HG02884 (cell line): ENCODE results near the gene RCAN3.
"Not testable (repeated sequence)": the region's sequence is repeated elsewhere in the genome, so short reads cannot be mapped to it uniquely, and the experiment has no call there.

Experiments used
- ATAC-seq: cut with Tn5 transposase; IDR thresholded peaks from one replicate; pipeline ENCODE4 v1.9.1; 2021; ENCODE audit warnings: mild to moderate bottlenecking, moderate library complexity; ENCODE audit not compliant: unreplicated experiment

The RCAN3 gene

GRCh38 chr1:24484199-24484598, 18.4 kb upstream of the RCAN3 start:
- ATAC-seq, result no peak

DNA sequence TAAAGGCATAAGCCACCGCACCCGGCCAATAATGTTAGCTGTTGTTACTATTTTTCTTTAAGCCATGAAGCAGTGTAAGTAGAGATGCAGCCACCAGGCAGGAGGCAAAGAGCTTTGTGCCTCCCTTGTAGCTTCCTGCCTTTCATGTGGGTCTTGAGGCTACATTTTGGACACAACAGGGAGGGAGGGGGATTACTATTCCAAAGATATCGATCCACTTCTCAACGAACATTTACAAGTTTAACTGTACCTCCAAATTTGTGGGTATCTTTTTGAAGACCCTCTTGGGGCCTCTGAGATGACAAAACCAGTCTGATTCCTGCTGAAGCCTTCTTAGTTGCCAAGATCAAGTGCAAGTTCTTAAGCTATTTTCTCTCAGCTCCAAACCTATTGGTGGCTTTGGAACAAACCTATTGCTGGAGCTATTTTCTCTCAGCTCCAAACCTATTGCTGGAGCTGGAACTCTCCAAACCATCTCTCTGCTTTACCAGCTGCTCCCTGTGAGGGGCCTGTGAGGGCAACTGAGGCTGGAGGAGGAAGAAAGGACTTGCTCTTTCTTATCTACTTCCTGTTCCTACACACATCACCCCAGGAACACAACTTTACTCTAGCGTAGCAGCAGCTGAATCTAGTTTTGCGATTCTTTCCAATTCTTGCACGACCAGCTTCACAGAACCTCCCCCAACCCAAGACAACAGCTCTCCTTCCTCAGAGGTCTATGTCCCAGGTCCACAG, 16.1 kb upstream of the RCAN3 start:
- ATAC-seq, result no peak

GRCh38 chr1:24487455-24487854, 15.2 kb upstream of the RCAN3 start:
- ATAC-seq, result no peak

- ATAC-seq, result not testable (repeated sequence)
These were observed 14.5 kb upstream of the RCAN3 start for GRCh38 chr1:24488159-24488558.

GRCh38 chr1:24489674-24490073, 13.0 kb upstream of the RCAN3 start:
- ATAC-seq, result no peak

DNA sequence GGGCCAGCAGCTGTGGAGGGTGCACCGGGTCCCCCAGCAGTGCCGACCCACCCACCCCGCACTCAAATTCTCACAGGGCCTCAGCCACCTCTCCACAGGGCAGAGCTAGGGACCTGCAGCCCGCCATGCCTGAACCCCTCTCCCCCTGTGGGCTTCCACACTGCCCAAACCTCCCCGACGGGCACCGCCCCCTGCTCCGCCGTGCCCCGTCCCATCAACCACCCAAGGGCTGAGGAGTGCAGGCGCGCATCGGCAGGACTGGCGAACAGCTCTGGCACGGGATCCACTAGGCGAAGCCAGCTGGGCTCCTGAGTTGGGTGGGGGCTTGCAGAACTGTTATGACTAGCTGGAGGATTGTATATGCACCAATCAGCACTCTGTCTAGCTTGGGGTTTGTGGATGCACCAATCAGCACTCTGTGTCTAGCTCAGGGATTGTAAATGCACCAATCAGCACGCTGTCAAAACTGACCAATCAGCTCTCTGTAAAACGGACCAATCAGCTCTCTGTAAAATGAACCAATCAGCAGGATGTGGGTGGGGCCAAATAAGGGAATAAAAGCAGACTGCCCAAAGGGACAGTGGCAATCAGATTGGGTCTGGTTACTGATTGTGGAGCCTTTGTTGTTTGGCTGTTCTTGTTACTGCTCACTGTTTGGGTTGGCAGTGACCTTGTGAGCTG, 12.4 kb upstream of the RCAN3 start:
- ATAC-seq, result no peak

DNA sequence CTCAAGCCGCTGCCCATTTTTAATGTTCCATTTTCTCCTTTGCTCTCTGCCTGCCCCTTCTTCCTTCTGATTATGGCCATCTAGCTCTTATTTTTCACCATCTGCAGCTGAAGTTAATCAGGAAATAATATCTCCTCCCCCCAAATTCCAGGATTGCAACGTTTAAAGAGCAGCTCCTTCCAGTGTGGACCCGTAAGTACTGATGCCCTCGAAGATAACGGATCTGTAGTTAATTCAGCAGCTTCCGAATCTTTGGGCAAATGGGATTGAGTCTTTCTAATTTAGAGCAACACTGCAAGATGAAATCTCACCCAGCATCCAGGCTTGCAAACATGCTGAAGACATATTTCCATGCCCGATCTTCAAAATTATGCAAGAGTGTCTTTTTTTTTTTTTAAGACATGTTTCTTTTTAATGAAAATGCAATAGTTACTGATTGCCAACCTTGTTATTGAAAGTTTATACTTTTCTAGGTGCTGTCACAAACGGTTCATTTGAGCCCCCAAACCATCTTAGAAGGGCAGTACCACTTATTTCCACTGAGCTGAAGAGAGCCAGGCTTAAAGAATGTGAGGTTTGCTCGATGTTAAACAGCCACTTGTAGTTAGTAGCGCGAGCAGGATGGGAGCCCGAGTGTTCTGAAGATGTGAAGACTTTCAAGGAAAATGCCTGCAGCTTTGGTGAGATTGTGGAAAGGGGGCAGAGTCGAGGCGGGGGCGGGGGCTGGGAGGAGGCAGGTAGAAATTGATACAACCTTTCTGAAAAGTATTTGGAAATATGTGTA, 10.9 kb upstream of the RCAN3 start:
- ATAC-seq, result no peak

DNA sequence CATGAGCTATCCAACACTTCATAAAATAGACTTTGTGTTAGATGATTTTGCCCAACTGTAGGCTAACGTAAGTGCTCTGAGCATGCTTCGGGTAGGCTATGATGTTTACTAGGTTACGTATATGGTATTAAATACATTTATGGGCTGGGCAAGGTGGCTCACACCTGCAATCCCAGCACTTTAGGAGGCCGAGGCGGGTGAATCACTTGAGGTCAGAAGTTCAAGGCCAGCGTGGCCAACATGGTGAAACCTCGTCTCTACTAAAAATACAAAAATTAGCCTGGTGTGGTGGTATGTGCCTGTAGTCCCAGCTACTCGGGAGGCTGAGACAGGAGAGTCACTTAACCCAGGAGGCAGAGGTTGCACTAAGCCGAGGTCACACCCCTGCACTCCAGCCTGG, 9.7 kb upstream of the RCAN3 start:
- not testable (repeated sequence) for ATAC-seq

DNA sequence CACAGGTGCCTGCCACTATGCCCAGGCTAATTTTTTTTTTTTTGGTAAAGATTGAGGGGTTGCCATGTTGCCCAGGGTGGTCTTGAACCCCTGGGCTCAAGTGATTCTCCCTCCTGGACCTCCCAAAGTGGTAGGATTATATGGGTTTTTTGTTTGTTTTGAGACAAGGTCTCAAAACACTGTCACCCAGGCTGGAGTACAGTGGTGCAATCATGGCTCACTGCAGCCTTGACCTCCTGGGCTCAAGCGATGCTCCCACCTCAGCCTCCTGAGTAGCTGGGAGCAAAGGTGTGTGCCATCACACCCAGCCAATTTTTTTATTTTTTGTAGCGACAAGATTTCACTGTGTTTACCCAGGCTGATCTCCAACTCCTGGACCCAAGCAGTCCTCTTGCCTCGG, 8.9 kb upstream of the RCAN3 start:
- ATAC-seq, result no peak

GRCh38 chr1:24498589-24498988, 4.0 kb upstream of the RCAN3 start:
- no peak for ATAC-seq

GRCh38 chr1:24500448-24501048, 2.1 kb upstream of the RCAN3 start:
- no peak for ATAC-seq

DNA sequence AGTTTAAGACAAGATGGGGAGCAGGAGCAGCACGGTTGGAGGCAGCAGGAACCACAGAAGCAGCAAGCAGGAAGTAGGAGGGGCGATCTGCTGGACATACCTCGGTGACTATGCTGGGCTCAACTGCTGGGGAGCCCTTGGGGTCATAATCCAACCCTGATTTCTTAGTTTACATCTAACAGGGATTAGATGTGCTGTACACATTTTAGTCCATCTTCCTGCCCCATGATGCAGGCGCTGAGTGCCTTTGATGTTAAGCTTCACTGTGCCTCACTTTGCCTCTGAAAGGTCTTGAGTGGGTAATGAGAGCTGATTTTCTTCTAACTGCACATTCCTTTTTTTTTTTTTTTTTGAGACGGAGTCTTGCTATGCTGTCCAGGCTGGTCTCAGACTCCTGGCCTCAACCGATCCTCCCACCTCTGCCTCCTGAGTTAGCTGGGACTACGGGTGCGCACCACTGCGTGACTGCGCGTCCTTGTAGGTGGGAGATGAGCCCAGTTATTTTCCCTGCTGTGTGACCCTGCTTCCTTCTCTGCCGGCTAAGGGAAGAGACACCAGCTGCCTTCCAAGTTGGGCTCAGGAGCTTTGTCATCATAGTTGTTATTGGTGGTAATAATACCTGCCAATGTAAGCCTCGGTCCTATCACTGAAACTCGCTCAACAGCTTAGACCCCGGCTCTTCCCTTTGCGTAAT, 1.1 kb upstream of the RCAN3 start:
- no peak for ATAC-seq

- ATAC-seq, result peak; percentile 23
These were observed 449 bp upstream of the RCAN3 start for GRCh38 chr1:24502065-24502708.

GRCh38 chr1:24503059-24503751, 569 bp downstream of the RCAN3 start:
- no peak for ATAC-seq

GRCh38 chr1:24503870-24504523, 1.4 kb downstream of the RCAN3 start:
- no peak for ATAC-seq

DNA sequence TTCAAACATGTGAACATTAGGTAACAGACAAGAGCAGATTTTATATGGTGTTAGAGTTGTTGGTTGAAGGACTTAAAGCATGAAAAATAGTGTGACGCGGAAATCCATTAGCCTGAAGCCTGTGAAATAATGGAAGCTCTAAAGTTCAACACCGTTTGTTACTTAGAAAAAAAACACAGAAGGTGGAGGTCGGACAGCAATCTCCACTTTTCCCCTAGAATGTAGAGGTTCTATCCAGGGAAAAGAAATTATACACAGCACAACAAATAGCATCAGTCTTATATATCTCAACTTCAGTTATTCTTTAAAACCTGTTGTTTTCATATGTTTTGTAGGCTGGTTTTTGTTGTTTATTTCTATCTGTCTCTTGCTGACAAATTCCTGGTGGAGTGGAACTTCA, 1.9 kb downstream of the RCAN3 start:
- ATAC-seq, result no peak

DNA sequence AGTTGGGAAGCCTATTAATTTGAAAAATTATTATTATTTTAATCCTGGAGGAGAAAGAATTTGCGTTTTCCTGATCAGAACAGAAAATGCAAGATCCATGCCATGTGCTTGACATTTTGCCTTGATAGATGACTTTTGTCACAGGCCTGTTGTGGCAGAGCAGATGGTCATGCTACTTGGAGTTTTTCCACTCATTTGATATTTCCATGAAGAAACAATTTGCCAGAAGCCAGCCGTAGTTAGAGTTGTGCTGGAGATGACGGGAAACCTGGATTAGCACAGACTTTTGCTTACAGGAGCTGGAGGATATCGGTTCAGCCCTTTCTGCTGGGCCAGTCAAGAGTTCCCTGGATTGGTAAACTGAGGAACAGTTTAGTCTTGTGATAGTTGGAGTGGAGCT, 3.2 kb downstream of the RCAN3 start:
- ATAC-seq, result no peak

- no peak for ATAC-seq
These were observed 4.2 kb downstream of the RCAN3 start for GRCh38 chr1:24506691-24507381.

- ATAC-seq, result no peak
These were observed 4.8 kb downstream of the RCAN3 start for GRCh38 chr1:24507405-24507804.
